IMR-90 (cell line): ENCODE results near the gene ST6GALNAC4. TPM values are rescaled to one million over a fixed set of nuclear protein-coding genes. Genes with fewer than 3 reads are reported as not detected.
A peak's percentile ranks its signal among the peaks of the same experiment; 100 is the strongest.

Experiments used
- ATAC-seq: fragments of 200-7000 bp; cut with Tn5 transposase; 2 replicates; pipeline ENCODE4 v1.9.1; 2020; ENCODE audit warnings: low read depth, mild to moderate bottlenecking, moderate library complexity
- BruUV-seq: library from RNA; stranded (reverse); fragments of 400-500 nt; replicated peaks from 2 replicates; lab custom pipeline; 2021; lab: Mats Ljungman, UMichigan
- CTCF ChIA-PET: fragments of 300-600 bp; formaldehyde crosslinking; extraction: SDS; loops from one replicate; lab custom pipeline; 2021; ENCODE audit warnings: antibody characterized with exemption; lab: Yijun Ruan, JAX
- POLR2A ChIA-PET: fragments of 300-600 bp; sonication (Branson Sonifier 250); formaldehyde crosslinking; loops from one replicate; lab custom pipeline; 2022; ENCODE audit warnings: antibody characterized with exemption; ENCODE audit not compliant: unreplicated experiment; lab: Charles Lee
- DNase-seq: peaks from one replicate; pipeline ENCODE4 v3.0.0; 2013
- H2AFZ ChIP-seq: replicated peaks from 2 replicates; pipeline ENCODE3; 2013; ENCODE audit warnings: low read length, mild to moderate bottlenecking; ENCODE audit not compliant: poor library complexity
- H2AK5ac ChIP-seq: 2 replicates; pipeline ENCODE4 v1.6.1; 2013; ENCODE audit warnings: low read depth, low read length, inconsistent platforms
- H2AK9ac ChIP-seq: replicated peaks from 2 replicates; pipeline ENCODE3; 2013; ENCODE audit warnings: mild to moderate bottlenecking, low read depth, low read length, moderate library complexity; ENCODE audit not compliant: poor library complexity
- H2BK120ac ChIP-seq: 2 replicates; pipeline ENCODE4 v1.6.1; 2013; ENCODE audit warnings: low read depth, low read length, inconsistent platforms
- H2BK15ac ChIP-seq: 3 replicates; pipeline ENCODE4 v1.6.1; 2013; ENCODE audit warnings: low read depth, low read length, inconsistent platforms
- H2BK20ac ChIP-seq: 2 replicates; pipeline ENCODE4 v1.6.1; 2013; ENCODE audit warnings: low read depth, mild to moderate bottlenecking, inconsistent platforms, low read length, moderate library complexity
- H2BK5ac ChIP-seq: 2 replicates; pipeline ENCODE4 v1.6.1; 2013; ENCODE audit warnings: mild to moderate bottlenecking, low read depth, low read length, inconsistent platforms; ENCODE audit not compliant: poor library complexity, severe bottlenecking
- H3K14ac ChIP-seq: replicated peaks from 2 replicates; pipeline ENCODE4 v1.6.1; 2013; ENCODE audit warnings: low read depth, low read length, inconsistent platforms
- H3K18ac ChIP-seq: 2 replicates; pipeline ENCODE4 v1.6.1; 2013; ENCODE audit warnings: low read depth, low read length, control low read depth
- H3K23ac ChIP-seq: 2 replicates; pipeline ENCODE4 v1.6.1; 2013; ENCODE audit warnings: low read depth, low read length, inconsistent platforms
- H3K27ac ChIP-seq: 2 replicates; pipeline ENCODE4 v1.5.1; 2013; ENCODE audit warnings: mild to moderate bottlenecking, control low read depth, low read length; ENCODE audit not compliant: insufficient read depth
- H3K27me3 ChIP-seq: 2 replicates; pipeline ENCODE4 v1.6.1; 2013; ENCODE audit warnings: low read length; ENCODE audit not compliant: control insufficient read depth, insufficient read depth
- H3K36me3 ChIP-seq: 2 replicates; pipeline ENCODE4 v1.6.1; 2013; ENCODE audit warnings: low read length, mixed read lengths; ENCODE audit not compliant: control insufficient read depth, insufficient read depth
- H3K4ac ChIP-seq: 2 replicates; pipeline ENCODE4 v1.6.1; 2013; ENCODE audit warnings: low read depth, low read length, inconsistent platforms
- H3K4me1 ChIP-seq: 2 replicates; pipeline ENCODE4 v1.6.1; 2013; ENCODE audit warnings: low read length, mixed read lengths; ENCODE audit not compliant: control insufficient read depth, insufficient read depth
- H3K4me2 ChIP-seq: 2 replicates; pipeline ENCODE4 v1.6.1; 2013; ENCODE audit warnings: low read depth, mild to moderate bottlenecking, control low read depth, low read length, moderate library complexity
- H3K4me3 ChIP-seq: 2 replicates; pipeline ENCODE4 v1.5.1; 2013; ENCODE audit warnings: low read depth, mild to moderate bottlenecking, control low read depth, low read length, moderate library complexity; ENCODE audit not compliant: insufficient read depth
- H3K56ac ChIP-seq: 2 replicates; pipeline ENCODE4 v1.6.1; 2013; ENCODE audit warnings: low read length, inconsistent platforms; ENCODE audit not compliant: insufficient read depth; ENCODE audit errors: extremely low read depth
- H3K79me1 ChIP-seq, 2 experiments: 2 replicates each; pipeline ENCODE4 v1.6.1; 2013; ENCODE audit warnings: low read length in 2 of 2, inconsistent platforms in 1 of 2, low read depth in 1 of 2
- H3K9ac ChIP-seq: 2 replicates; pipeline ENCODE4 v1.6.1; 2013; ENCODE audit warnings: low read depth, low read length, control low read depth
- H3K9me1 ChIP-seq: 2 replicates; pipeline ENCODE4 v1.6.1; 2013; ENCODE audit warnings: low read length, inconsistent platforms; ENCODE audit not compliant: insufficient read depth
- H3K9me3 ChIP-seq: 2 replicates; pipeline ENCODE4 v1.6.1; 2013; ENCODE audit warnings: low read length; ENCODE audit not compliant: control insufficient read depth, insufficient read depth
- H4K20me1 ChIP-seq: 2 replicates; pipeline ENCODE4 v1.6.1; 2013; ENCODE audit warnings: low read length, inconsistent platforms; ENCODE audit not compliant: insufficient read depth
- H4K5ac ChIP-seq: 2 replicates; pipeline ENCODE4 v1.6.1; 2013; ENCODE audit warnings: mild to moderate bottlenecking, low read depth, low read length, control low read depth
- H4K8ac ChIP-seq, 2 experiments: 2 replicates each; pipeline ENCODE4 v1.6.1; 2013; ENCODE audit warnings: low read depth in 2 of 2, low read length in 2 of 2, control low read depth in 1 of 2, inconsistent platforms in 1 of 2
- H4K91ac ChIP-seq: 2 replicates; pipeline ENCODE4 v1.6.1; 2013; ENCODE audit warnings: low read depth, low read length, inconsistent platforms; ENCODE audit not compliant: insufficient read depth
- CEBPB ChIP-seq: IDR thresholded peaks from 2 replicates; pipeline ENCODE4 v1.6.1; 2012; ENCODE audit warnings: low read depth, low read length, improper control_type of control experiment
- CTCF ChIP-seq: conservative IDR thresholded peaks from 2 replicates; pipeline ENCODE4 v1.5.1; 2012; ENCODE audit warnings: mild to moderate bottlenecking, low read depth, low read length, improper control_type of control experiment
- FOS ChIP-seq: fragments of 150-350 bp; IDR thresholded peaks from 2 replicates; pipeline ENCODE4 v1.6.1; 2016; ENCODE audit warnings: low read depth, low read length
- MAFK ChIP-seq: IDR thresholded peaks from 2 replicates; pipeline ENCODE4 v1.6.1; 2012; ENCODE audit warnings: low read depth, low read length, improper control_type of control experiment
- MAZ ChIP-seq: IDR thresholded peaks from 2 replicates; pipeline ENCODE4 v1.6.1; 2012; ENCODE audit warnings: low read depth, mild to moderate bottlenecking, low read length, improper control_type of control experiment, moderate library complexity, borderline replicate concordance
- MXI1 ChIP-seq: IDR thresholded peaks from 2 replicates; pipeline ENCODE4 v1.6.1; 2012; ENCODE audit warnings: low read depth, mild to moderate bottlenecking, low read length, moderate library complexity, borderline replicate concordance
- NFE2L2 ChIP-seq: fragments of 150-350 bp; IDR thresholded peaks from 2 replicates; pipeline ENCODE4 v1.6.1; 2016; ENCODE audit warnings: low read depth, mild to moderate bottlenecking, low read length
- POLR2A ChIP-seq: IDR thresholded peaks from 2 replicates; pipeline ENCODE4 v1.6.1; 2012; ENCODE audit warnings: mild to moderate bottlenecking, low read depth, low read length
- RAD21 ChIP-seq: IDR thresholded peaks from 2 replicates; pipeline ENCODE4 v1.6.1; 2012; ENCODE audit warnings: low read length, improper control_type of control experiment
- RCOR1 ChIP-seq: IDR thresholded peaks from 2 replicates; pipeline ENCODE4 v1.6.1; 2012; ENCODE audit warnings: mild to moderate bottlenecking, low read length, improper control_type of control experiment; ENCODE audit not compliant: insufficient replicate concordance
- RFX5 ChIP-seq: IDR thresholded peaks from 2 replicates; pipeline ENCODE4 v1.8.0; 2012; ENCODE audit warnings: low read depth, mild to moderate bottlenecking, low read length, moderate library complexity
- WGBS, 2 experiments: methylation state at CpG; one replicate each; pipeline versions ENCODE4 v1.1.5 to v1.1.7; 2013; ENCODE audit warnings: missing lambda C conversion rate in 2 of 2; ENCODE audit not compliant: insufficient read length in 1 of 2; ENCODE audit errors: extremely low coverage in 2 of 2; 5-methylcytosine and 5-hydroxymethylcytosine counted together
- dilution Hi-C: fragments of 300-500 bp; cut with HindIII; formaldehyde crosslinking; loops from one replicate; pipeline ENCODE4 v1.14.3; 2018; ENCODE audit warnings: low sequenced_read_pairs; ENCODE audit not compliant: unreplicated experiment
- in situ Hi-C: fragments of 300-500 bp; cut with MboI; formaldehyde crosslinking; loops from 3 replicates; pipeline ENCODE4 v1.14.3; 2019; ENCODE audit warnings: low sequenced_read_pairs, inconsistent platforms, mixed read lengths
- intact Hi-C: fragments of 100-400 bp; cut with micrococcal nuclease; formaldehyde crosslinking; loops from 2 replicates; pipeline ENCODE4 v1.10.0; 2022
- polyA plus RNA-seq, 3 experiments: library from polyadenylated mRNA; depleted of rRNA; stranded (reverse); fragments of >200 nt; gene quantifications; 2 replicates each; pipeline ENCODE4 v1.2.3, GENCODE V29; 2012; ENCODE audit warnings: low replicate concordance in 1 of 3
- total RNA-seq: library from RNA; depleted of rRNA; stranded (reverse); fragments of >200 nt; gene quantifications from 2 replicates; pipeline ENCODE4 v1.2.3, GENCODE V29; 2012

The ST6GALNAC4 gene
- total and polyA plus RNA-seq, 2 of the 4 experiments (the other 2 are of a cell fraction): 12.5 to 32.9 TPM

GRCh38 chr9:127927988-127928675 lies 11.3 kb upstream of the ST6GALNAC4 start:
- dilution Hi-C loops: no loop called here
- Histone ChIP-seq H3K9me1 (peaks cover 21% of the 10 kb centered on the region), H2AK9ac (peak overlapping the region; percentile 28), H4K91ac (no peak overlapping the region), H3K79me1 (peaks cover 0 to 16% of the 10 kb centered on the region in 2 experiments; a peak in 2 of 4 replicates), H3K4ac (peak overlapping the region; percentile 26; the same call in 1 of the 2 replicates), H3K9ac (no peak overlapping the region), H2BK15ac (no peak overlapping the region), H2BK120ac (0 out of 2 replicates have a peak overlapping the region, but pooled peaks have one; percentile 2), H4K20me1 (peaks cover 14% of the 10 kb centered on the region), H3K4me1 (peaks cover 13% of the 10 kb centered on the region), H4K8ac (peak overlapping the region in 1 of 2 experiments; percentile 31; a peak in 1 of 4 replicates), H2BK20ac (no peak overlapping the region), H4K5ac (no peak overlapping the region), H3K4me2 (no peak overlapping the region), H3K9me3 (no peaks in the 10 kb centered on the region), H3K14ac (no peak overlapping the region), H2BK5ac (no peak overlapping the region), H2AK5ac (peak overlapping the region; percentile 80), H3K36me3 (no peaks in the 10 kb centered on the region), H3K4me3 (no peak overlapping the region), H2AFZ (peak overlapping the region; percentile 51), H3K56ac (no peak overlapping the region), H3K27me3 (no peaks in the 10 kb centered on the region), H3K18ac (no peak overlapping the region), H3K23ac (no peak overlapping the region; the same call in 1 of the 2 replicates), H3K27ac (no peak overlapping the region)
- ATAC-seq (no peak), DNase-seq (no peak)
- intact Hi-C loops: loop anchor here (10.0 kb wide), 2 partner anchors 423 to 723 kb away; no protein-coding TSS in a partner anchor
- CTCF ChIA-PET: no interaction called here
- in situ Hi-C loops: no loop called here
- TF ChIP-seq RCOR1 (no peak), NFE2L2 (no peak), MAFK (no peak), POLR2A (no peak), CTCF (no peak), RAD21 (no peak), MAZ (no peak), FOS (no peak), CEBPB (no peak), MXI1 (no peak), RFX5 (no peak)
- WGBS, 2 experiments: 48% methylated on average over 9 of the region's 24 CpGs; no CpG with 5 or more reads in 1 of the 2 experiments
- BruUV-seq: no TSS peak
- POLR2A ChIA-PET: interaction anchor here (0.6 kb wide), 1 partner anchor 1064 kb away, joined by 4 read pairs; no protein-coding TSS in a partner anchor
